CD4-positive, alpha-beta T cell treated with Interleukin-21 for 1 hour (primary cell): ENCODE data around the gene TNNT2.

Experiments
- DNase-seq: peaks from one replicate; pipeline ENCODE4 v3.0.0-alpha.2; 2020

The TNNT2 gene

DNA sequence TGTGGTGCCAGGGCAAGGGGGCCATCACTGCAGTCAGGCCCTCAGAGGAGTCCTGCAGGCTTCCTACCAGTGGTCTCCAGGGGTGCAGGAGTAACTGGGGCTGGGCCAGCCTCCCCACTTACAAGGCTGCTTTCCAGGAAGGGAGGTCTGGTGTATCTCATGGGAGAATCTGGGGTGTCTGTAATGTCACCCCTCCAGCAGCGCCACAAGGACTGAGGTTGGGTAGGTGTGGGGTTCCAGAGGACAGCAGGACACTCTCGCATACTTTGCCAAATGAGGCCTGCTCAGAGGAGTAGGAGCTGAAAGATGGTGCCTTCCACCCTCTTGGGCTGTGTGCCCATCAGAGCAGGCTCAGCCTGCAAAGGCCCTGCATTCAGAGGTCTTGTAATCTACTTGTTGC is 46.9 kb downstream of the TNNT2 start:
- no peak for DNase-seq

DNA sequence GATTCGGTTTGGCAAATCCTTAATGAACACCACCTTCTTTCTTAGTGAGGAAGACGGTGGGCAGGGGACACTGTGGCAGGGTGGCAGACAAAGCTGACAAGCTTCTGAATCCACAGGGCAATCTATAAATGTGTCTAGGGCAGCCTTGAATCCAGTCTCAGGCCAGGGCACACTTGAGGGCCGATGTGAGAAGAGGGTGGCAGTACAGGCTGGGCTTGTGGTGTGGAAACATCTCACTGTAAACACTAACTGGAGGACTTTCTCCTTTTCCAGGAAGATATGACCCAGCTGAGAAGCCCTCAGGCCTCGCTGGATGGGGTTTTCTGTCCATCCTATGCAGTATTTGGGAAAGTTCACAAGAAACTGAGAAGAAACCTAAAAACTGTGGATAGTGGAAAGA is 47.7 kb downstream of the TNNT2 start:
- no peak for DNase-seq

GRCh38 chr1:201329286-201329685 is 48.2 kb downstream of the TNNT2 start:
- no peak for DNase-seq

DNA sequence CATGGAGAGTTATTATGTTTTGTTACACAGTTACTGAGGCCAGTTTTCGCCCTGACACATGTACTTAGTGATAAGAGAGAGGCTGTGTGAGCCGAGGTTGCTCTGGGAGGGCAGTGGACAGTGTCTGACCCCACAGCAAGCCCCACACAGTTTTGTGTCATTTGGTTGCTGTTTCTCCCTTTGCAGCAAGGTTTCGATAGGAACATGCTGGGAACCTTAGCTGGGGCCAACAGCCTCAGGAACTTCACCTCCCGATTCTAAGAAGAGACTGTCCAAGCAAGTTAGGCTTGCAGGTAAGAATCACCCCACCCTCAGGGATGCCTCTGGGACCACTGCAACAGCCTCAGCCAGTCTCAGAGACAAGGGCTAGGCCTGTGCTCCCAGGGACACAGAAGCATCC is 48.9 kb downstream of the TNNT2 start:
- DNase-seq, result no peak

DNA sequence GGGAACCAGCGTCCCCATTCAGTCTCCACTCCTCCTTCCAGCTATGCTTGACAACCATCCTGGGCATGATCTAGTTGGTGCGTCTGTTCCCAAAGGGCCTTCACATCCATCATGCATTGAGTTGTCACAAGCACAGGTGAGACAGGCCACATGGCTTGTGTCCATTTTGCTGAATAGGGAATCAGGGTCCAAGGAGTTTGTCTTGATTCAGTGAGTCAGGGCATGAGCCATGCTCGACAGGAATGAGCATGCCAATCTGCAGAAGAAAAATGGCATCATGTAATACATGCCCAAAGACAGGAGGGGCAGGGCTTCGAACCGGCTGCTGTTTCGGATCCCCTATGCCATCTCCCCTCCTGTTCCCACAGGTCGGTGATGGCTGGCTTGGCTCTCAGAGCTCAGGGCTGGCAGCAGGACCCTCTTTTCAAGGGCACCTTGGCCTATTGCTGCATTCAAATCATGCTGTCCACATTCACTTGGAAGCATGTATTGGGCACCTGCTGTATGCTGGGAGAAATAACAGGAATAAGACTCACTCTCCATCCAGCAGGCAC is 49.7 kb downstream of the TNNT2 start:
- no peak for DNase-seq

DNA sequence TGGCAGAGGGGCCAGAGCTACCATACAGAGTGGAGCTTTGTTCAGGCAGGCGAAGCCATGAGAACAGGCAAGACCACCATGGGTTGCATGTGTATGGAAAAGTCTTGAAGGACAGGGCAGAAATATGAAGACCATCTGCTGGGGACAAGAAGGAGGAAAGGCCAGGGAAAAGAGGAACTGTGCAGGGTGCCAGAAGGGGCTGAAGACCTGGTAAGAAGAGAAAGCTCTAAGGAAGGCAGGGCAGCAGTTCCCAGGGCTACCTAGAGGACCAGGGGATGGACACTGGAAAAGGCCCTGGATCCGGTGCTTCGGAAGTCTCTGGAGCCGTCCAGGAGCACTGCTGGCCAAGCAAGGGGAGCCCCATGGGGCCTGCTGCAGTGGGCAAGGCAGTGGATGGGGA is 50.8 kb downstream of the TNNT2 start:
- no peak for DNase-seq

DNA sequence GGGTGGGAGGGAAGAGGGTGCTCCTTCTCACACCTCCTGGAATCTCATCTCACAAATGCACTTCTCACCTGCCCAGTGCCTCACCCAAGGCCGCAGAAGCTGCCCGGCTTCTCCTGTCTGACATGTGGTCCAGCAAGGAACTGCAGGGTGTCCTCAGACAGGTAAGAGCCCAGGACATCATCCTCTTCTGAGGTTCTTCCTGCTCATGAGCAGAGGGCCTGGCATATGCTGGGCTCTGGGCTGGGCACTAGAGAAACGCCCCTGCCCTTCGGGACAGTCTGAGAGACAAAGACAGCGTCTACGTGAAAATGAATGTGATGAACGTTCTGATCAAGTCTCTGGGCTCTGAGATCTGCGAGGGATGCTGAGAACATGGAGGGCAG is 51.8 kb downstream of the TNNT2 start:
- no peak for DNase-seq

- no peak for DNase-seq
Observed at GRCh38 chr1:201324821-201325677, 52.4 kb downstream of the TNNT2 start.

DNA sequence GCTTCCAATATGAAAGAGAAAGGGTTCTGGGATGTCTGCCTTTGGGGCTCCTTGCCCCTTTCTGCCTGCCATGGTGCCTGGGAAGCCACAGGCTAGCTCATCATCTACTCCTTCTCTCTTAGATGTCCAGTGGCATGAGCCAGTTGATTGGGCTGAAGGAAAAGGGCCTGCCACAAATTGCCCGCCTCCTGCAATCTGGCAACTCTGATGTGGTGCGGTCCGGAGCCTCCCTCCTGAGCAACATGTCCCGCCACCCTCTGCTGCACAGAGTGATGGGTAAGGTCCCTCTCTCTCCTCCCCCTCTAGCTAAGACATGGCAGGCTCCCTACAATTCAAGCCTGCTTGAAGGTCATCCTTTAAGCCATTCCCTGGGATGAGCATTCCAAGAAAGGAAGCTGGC is 53.2 kb downstream of the TNNT2 start:
- DNase-seq, result no peak

DNA sequence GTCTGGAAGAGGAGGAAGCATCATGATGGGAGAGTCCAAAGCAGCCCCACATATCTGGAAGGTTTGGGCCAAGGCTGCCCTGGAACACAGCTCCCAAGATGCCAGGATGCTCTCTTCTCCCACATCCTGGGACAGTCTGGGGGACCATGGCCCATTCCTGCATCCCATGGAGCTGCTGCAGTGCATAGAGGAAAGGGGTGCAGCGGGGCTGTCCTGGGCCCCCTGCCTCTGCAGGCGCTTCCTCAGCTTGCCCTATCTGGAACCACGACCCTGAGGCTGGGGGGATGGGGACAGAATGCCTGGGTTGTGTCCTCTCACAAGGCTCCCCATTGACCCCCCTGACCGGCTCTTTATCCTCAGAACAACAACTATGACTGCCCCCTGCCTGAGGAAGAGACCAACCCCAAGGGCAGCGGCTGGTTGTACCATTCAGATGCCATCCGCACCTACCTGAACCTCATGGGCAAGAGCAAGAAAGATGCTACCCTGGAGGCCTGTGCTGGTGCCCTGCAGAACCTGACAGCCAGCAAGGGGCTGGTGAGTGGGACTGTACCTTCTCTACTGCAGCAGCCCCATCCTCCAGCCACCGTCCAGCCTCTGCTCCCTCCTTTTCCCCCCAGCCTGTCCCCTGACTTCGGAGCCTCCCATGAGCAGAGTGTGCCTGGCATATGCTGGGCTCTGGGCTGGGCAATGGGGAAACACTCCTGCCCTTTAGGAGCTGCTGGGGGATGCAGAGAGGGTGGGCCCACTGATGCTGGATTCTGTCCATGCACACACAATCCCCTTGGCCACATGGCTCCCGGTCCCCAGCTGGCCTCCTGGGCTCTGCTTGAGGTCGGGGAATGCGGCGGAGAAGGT is 54.6 kb downstream of the TNNT2 start:
- DNase-seq, result no peak

- DNase-seq, result no peak
Observed at GRCh38 chr1:201321826-201322390, 55.6 kb downstream of the TNNT2 start.

- no peak for DNase-seq
Observed at GRCh38 chr1:201320168-201320788, 57.2 kb downstream of the TNNT2 start.

- no peak for DNase-seq
Observed at GRCh38 chr1:201319631-201320030, 57.8 kb downstream of the TNNT2 start.

- no peak for DNase-seq
Observed at GRCh38 chr1:201318504-201319340, 58.8 kb downstream of the TNNT2 start.

- no peak for DNase-seq
Observed at GRCh38 chr1:201317551-201317950, 59.9 kb downstream of the TNNT2 start.

GRCh38 chr1:201316556-201316955 is 60.9 kb downstream of the TNNT2 start:
- no peak for DNase-seq

- DNase-seq, result no peak
Observed at GRCh38 chr1:201313086-201313485, 64.4 kb downstream of the TNNT2 start.

DNA sequence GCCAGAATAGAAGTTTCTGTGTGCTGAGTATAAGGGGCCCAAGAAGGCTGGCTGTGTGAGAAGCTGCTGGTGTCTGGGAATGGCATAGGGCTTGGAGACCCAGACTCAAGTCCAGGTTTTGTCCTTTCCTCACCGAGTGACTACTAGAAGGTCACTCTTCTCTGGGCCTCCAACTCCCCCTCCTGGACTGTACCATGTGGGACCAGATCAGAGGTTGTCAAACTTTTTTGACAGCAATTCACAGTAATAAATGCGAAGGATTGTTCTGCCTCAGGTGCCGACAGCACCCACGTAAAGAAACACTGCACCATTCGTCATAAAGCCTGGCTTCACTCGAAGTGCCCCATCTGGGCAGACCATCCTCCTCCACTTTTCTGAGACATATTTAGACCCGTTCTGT is 65.2 kb downstream of the TNNT2 start:
- DNase-seq, result no peak

DNA sequence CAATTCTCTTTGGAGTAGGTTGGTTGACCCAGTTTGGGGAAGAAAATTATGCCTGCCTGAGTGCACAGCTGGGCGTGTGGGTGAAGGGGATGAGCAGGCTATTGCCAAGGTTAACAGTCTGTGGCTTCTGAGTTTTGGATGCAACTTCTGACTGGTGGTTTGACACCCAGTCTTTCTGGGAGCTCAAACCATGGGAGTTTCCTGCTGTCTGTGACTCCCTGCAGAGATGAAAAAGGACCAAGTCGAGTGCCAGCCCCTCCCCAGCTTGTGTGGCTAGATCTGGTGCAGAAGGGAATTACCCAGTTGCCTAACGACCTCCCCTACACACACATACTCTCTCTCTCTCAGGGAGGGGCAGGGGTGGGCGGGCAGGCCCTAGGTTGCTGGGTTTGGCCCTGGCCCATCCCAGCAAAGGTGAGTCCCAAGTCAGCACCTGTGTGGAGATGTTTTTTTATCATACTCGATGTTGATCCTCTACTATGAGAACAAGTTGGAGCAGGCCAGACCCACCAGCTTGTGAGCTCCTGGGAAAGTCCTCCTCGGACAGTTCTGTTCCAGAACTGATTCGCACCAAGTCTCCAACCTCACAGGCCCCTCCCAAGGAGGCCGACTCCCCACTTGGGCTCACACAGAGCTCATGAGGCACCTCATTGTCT is 66.0 kb downstream of the TNNT2 start:
- DNase-seq, result no peak

GRCh38 chr1:201310986-201311355 is 66.5 kb downstream of the TNNT2 start:
- DNase-seq, result no peak

- DNase-seq, result no peak
Observed at GRCh38 chr1:201310251-201310985, 67.1 kb downstream of the TNNT2 start.
